Measurements from ENCODE around the gene C9.

The C9 gene

GRCh38 chr5:39256477-39257235, 107.6 kb downstream of the C9 start:
- no peaks in the 10 kb centered on the region for H3K27me3 ChIP-seq (ENCODE audit: control insufficient read depth in 5 of 5, insufficient read depth in 4 of 5, low read length in 5 of 5)
- H3K9me3 ChIP-seq (ENCODE audit: control insufficient read depth in 5 of 5, low read length in 5 of 5) = no peaks in the 10 kb centered on the region
- H3K9ac ChIP-seq (ENCODE audit: low read length in 5 of 5) = no peak overlapping the region
- peaks cover 0 to 5% (median 0%) of the 10 kb centered on the region in 5 donors for H3K4me1 ChIP-seq (ENCODE audit: control insufficient read depth in 5 of 5, insufficient read depth in 5 of 5, low read length in 5 of 5)
- no peak overlapping the region for H3K27ac ChIP-seq (ENCODE audit: low read depth, low read length)
- H3K4me3 ChIP-seq (ENCODE audit: low read depth in 1 of 5, low read length in 5 of 5) = peak overlapping the region in 2 of 5 donors; percentile 25 to 33
- H3K36me3 ChIP-seq (ENCODE audit: control insufficient read depth in 5 of 5, insufficient read depth in 5 of 5, low read length in 5 of 5) = no peaks in the 10 kb centered on the region

- no peak overlapping the region for H3K9ac ChIP-seq (ENCODE audit: low read length in 5 of 5)
- no peaks in the 10 kb centered on the region for H3K27me3 ChIP-seq (ENCODE audit: control insufficient read depth in 5 of 5, insufficient read depth in 4 of 5, low read length in 5 of 5)
- H3K27ac ChIP-seq (ENCODE audit: low read depth, low read length) = no peak overlapping the region
- H3K36me3 ChIP-seq (ENCODE audit: control insufficient read depth in 5 of 5, insufficient read depth in 5 of 5, low read length in 5 of 5) = no peaks in the 10 kb centered on the region
- no peak overlapping the region for H3K4me3 ChIP-seq (ENCODE audit: low read depth in 1 of 5, low read length in 5 of 5)
- no peaks in the 10 kb centered on the region for H3K9me3 ChIP-seq (ENCODE audit: control insufficient read depth in 5 of 5, low read length in 5 of 5)
- peaks cover 0 to 5% (median 0%) of the 10 kb centered on the region in 5 donors for H3K4me1 ChIP-seq (ENCODE audit: control insufficient read depth in 5 of 5, insufficient read depth in 5 of 5, low read length in 5 of 5)
These were observed 108.9 kb downstream of the C9 start for GRCh38 chr5:39255406-39255805.

- Histone ChIP-seq H3K27ac (ENCODE audit: low read depth, low read length) (no peak overlapping the region), H3K27me3 (ENCODE audit: control insufficient read depth in 5 of 5, insufficient read depth in 4 of 5, low read length in 5 of 5) (no peaks in the 10 kb centered on the region), H3K9me3 (ENCODE audit: control insufficient read depth in 5 of 5, low read length in 5 of 5) (no peaks in the 10 kb centered on the region), H3K4me1 (ENCODE audit: control insufficient read depth in 5 of 5, insufficient read depth in 5 of 5, low read length in 5 of 5) (peaks cover 0 to 5% (median 0%) of the 10 kb centered on the region in 5 donors), H3K36me3 (ENCODE audit: control insufficient read depth in 5 of 5, insufficient read depth in 5 of 5, low read length in 5 of 5) (no peaks in the 10 kb centered on the region), H3K4me3 (ENCODE audit: low read depth in 1 of 5, low read length in 5 of 5) (no peak overlapping the region), H3K9ac (ENCODE audit: low read length in 5 of 5) (no peak overlapping the region)
These were observed 109.6 kb downstream of the C9 start for GRCh38 chr5:39254671-39255070.

- Histone ChIP-seq H3K4me3 (ENCODE audit: low read depth in 1 of 5, low read length in 5 of 5) (no peak overlapping the region), H3K4me1 (ENCODE audit: control insufficient read depth in 5 of 5, insufficient read depth in 5 of 5, low read length in 5 of 5) (peaks cover 0 to 5% (median 0%) of the 10 kb centered on the region in 5 donors), H3K9ac (ENCODE audit: low read length in 5 of 5) (no peak overlapping the region), H3K27me3 (ENCODE audit: control insufficient read depth in 5 of 5, insufficient read depth in 4 of 5, low read length in 5 of 5) (no peaks in the 10 kb centered on the region), H3K9me3 (ENCODE audit: control insufficient read depth in 5 of 5, low read length in 5 of 5) (no peaks in the 10 kb centered on the region), H3K27ac (ENCODE audit: low read depth, low read length) (no peak overlapping the region), H3K36me3 (ENCODE audit: control insufficient read depth in 5 of 5, insufficient read depth in 5 of 5, low read length in 5 of 5) (no peaks in the 10 kb centered on the region)
These were observed 111.1 kb downstream of the C9 start for GRCh38 chr5:39253196-39253595.

GRCh38 chr5:39249564-39250274, 114.6 kb downstream of the C9 start:
- H3K9ac ChIP-seq (ENCODE audit: low read length in 5 of 5) = no peak overlapping the region
- no peaks in the 10 kb centered on the region for H3K36me3 ChIP-seq (ENCODE audit: control insufficient read depth in 5 of 5, insufficient read depth in 5 of 5, low read length in 5 of 5)
- no peaks in the 10 kb centered on the region for H3K9me3 ChIP-seq (ENCODE audit: control insufficient read depth in 5 of 5, low read length in 5 of 5)
- no peak overlapping the region for H3K4me3 ChIP-seq (ENCODE audit: low read depth in 1 of 5, low read length in 5 of 5)
- H3K27me3 ChIP-seq (ENCODE audit: control insufficient read depth in 5 of 5, insufficient read depth in 4 of 5, low read length in 5 of 5) = no peaks in the 10 kb centered on the region
- H3K27ac ChIP-seq (ENCODE audit: low read depth, low read length) = no peak overlapping the region
- H3K4me1 ChIP-seq (ENCODE audit: control insufficient read depth in 5 of 5, insufficient read depth in 5 of 5, low read length in 5 of 5) = no peaks in the 10 kb centered on the region

- no peaks in the 10 kb centered on the region for H3K27me3 ChIP-seq (ENCODE audit: control insufficient read depth in 5 of 5, insufficient read depth in 4 of 5, low read length in 5 of 5)
- H3K27ac ChIP-seq (ENCODE audit: low read depth, low read length) = no peak overlapping the region
- H3K4me1 ChIP-seq (ENCODE audit: control insufficient read depth in 5 of 5, insufficient read depth in 5 of 5, low read length in 5 of 5) = no peaks in the 10 kb centered on the region
- H3K4me3 ChIP-seq (ENCODE audit: low read depth in 1 of 5, low read length in 5 of 5) = no peak overlapping the region
- H3K9ac ChIP-seq (ENCODE audit: low read length in 5 of 5) = no peak overlapping the region
- H3K9me3 ChIP-seq (ENCODE audit: control insufficient read depth in 5 of 5, low read length in 5 of 5) = no peaks in the 10 kb centered on the region
- H3K36me3 ChIP-seq (ENCODE audit: control insufficient read depth in 5 of 5, insufficient read depth in 5 of 5, low read length in 5 of 5) = no peaks in the 10 kb centered on the region
These were observed 115.2 kb downstream of the C9 start for GRCh38 chr5:39249069-39249468.

GRCh38 chr5:39240750-39241149, 123.5 kb downstream of the C9 start:
- Histone ChIP-seq H3K4me1 (ENCODE audit: control insufficient read depth in 5 of 5, insufficient read depth in 5 of 5, low read length in 5 of 5) (no peaks in the 10 kb centered on the region), H3K27me3 (ENCODE audit: control insufficient read depth in 5 of 5, insufficient read depth in 4 of 5, low read length in 5 of 5) (no peaks in the 10 kb centered on the region), H3K36me3 (ENCODE audit: control insufficient read depth in 5 of 5, insufficient read depth in 5 of 5, low read length in 5 of 5) (no peaks in the 10 kb centered on the region), H3K4me3 (ENCODE audit: low read depth in 1 of 5, low read length in 5 of 5) (no peak overlapping the region), H3K9me3 (ENCODE audit: control insufficient read depth in 5 of 5, low read length in 5 of 5) (peaks cover 0 to 12% (median 9%) of the 10 kb centered on the region in 5 donors), H3K27ac (ENCODE audit: low read depth, low read length) (no peak overlapping the region), H3K9ac (ENCODE audit: low read length in 5 of 5) (no peak overlapping the region)

- Histone ChIP-seq H3K9me3 (ENCODE audit: control insufficient read depth in 5 of 5, low read length in 5 of 5) (peaks cover 0 to 12% (median 9%) of the 10 kb centered on the region in 5 donors), H3K27me3 (ENCODE audit: control insufficient read depth in 5 of 5, insufficient read depth in 4 of 5, low read length in 5 of 5) (no peaks in the 10 kb centered on the region), H3K36me3 (ENCODE audit: control insufficient read depth in 5 of 5, insufficient read depth in 5 of 5, low read length in 5 of 5) (no peaks in the 10 kb centered on the region), H3K4me1 (ENCODE audit: control insufficient read depth in 5 of 5, insufficient read depth in 5 of 5, low read length in 5 of 5) (no peaks in the 10 kb centered on the region), H3K9ac (ENCODE audit: low read length in 5 of 5) (no peak overlapping the region), H3K4me3 (ENCODE audit: low read depth in 1 of 5, low read length in 5 of 5) (no peak overlapping the region), H3K27ac (ENCODE audit: low read depth, low read length) (no peak overlapping the region)
These were observed 125.8 kb downstream of the C9 start for GRCh38 chr5:39238366-39239105.

GRCh38 chr5:39236718-39237117, 127.6 kb downstream of the C9 start:
- Histone ChIP-seq H3K9ac (ENCODE audit: low read length in 5 of 5) (no peak overlapping the region), H3K27ac (ENCODE audit: low read depth, low read length) (no peak overlapping the region), H3K4me3 (ENCODE audit: low read depth in 1 of 5, low read length in 5 of 5) (no peak overlapping the region), H3K4me1 (ENCODE audit: control insufficient read depth in 5 of 5, insufficient read depth in 5 of 5, low read length in 5 of 5) (no peaks in the 10 kb centered on the region), H3K27me3 (ENCODE audit: control insufficient read depth in 5 of 5, insufficient read depth in 4 of 5, low read length in 5 of 5) (no peaks in the 10 kb centered on the region), H3K36me3 (ENCODE audit: control insufficient read depth in 5 of 5, insufficient read depth in 5 of 5, low read length in 5 of 5) (no peaks in the 10 kb centered on the region), H3K9me3 (ENCODE audit: control insufficient read depth in 5 of 5, low read length in 5 of 5) (peaks cover 0 to 11% (median 9%) of the 10 kb centered on the region in 5 donors)

- Histone ChIP-seq H3K4me3 (ENCODE audit: low read depth in 1 of 5, low read length in 5 of 5) (no peak overlapping the region), H3K36me3 (ENCODE audit: control insufficient read depth in 5 of 5, insufficient read depth in 5 of 5, low read length in 5 of 5) (no peaks in the 10 kb centered on the region), H3K9ac (ENCODE audit: low read length in 5 of 5) (no peak overlapping the region), H3K9me3 (ENCODE audit: control insufficient read depth in 5 of 5, low read length in 5 of 5) (peaks cover 0 to 4% (median under 1%) of the 10 kb centered on the region in 5 donors), H3K27me3 (ENCODE audit: control insufficient read depth in 5 of 5, insufficient read depth in 4 of 5, low read length in 5 of 5) (no peaks in the 10 kb centered on the region), H3K27ac (ENCODE audit: low read depth, low read length) (no peak overlapping the region), H3K4me1 (ENCODE audit: control insufficient read depth in 5 of 5, insufficient read depth in 5 of 5, low read length in 5 of 5) (no peaks in the 10 kb centered on the region)
These were observed 128.6 kb downstream of the C9 start for GRCh38 chr5:39235648-39236047.
